Aorta (tissue), 5 donors: ENCODE data around the gene APOC3. TPM values are rescaled to one million over a fixed set of nuclear protein-coding genes. Genes with fewer than 3 reads are reported as not detected.

Source experiments
- ATAC-seq: fragments of 200-7000 bp; cut with Tn5 transposase; one replicate; pipeline ENCODE4 v1.9.1; 2022; ENCODE audit warnings: moderate library complexity; ENCODE audit not compliant: low FRiP score
- DNase-seq, 2 donors: peaks; one replicate each; pipeline ENCODE4 v3.0.0-alpha.2; 2020
- H3K27ac ChIP-seq, 2 donors: one replicate each; pipeline ENCODE4 v1.5.1; 2013; ENCODE audit warnings: low read length in 2 of 2, mild to moderate bottlenecking in 2 of 2, moderate library complexity in 2 of 2, control low read depth in 1 of 2, inconsistent platforms in 1 of 2, low read depth in 1 of 2
- H3K27me3 ChIP-seq, 2 donors: one replicate each; pipeline ENCODE4 v1.6.1; 2013; ENCODE audit warnings: control low read depth in 1 of 2, low read length in 1 of 2, mild to moderate bottlenecking in 1 of 2, moderate library complexity in 1 of 2; ENCODE audit not compliant: insufficient read depth in 2 of 2, control insufficient read depth in 1 of 2
- H3K36me3 ChIP-seq, 2 donors: one replicate each; pipeline ENCODE4 v1.6.1; 2013; ENCODE audit warnings: control low read depth in 1 of 2, low read length in 1 of 2, mild to moderate bottlenecking in 1 of 2; ENCODE audit not compliant: insufficient read depth in 2 of 2, control insufficient read depth in 1 of 2
- H3K4me1 ChIP-seq, 2 donors: one replicate each; pipeline ENCODE4 v1.6.1; 2013; ENCODE audit warnings: low read length in 2 of 2, control low read depth in 1 of 2, mild to moderate bottlenecking in 1 of 2, moderate library complexity in 1 of 2; ENCODE audit not compliant: insufficient read depth in 2 of 2, control insufficient read depth in 1 of 2
- H3K4me3 ChIP-seq, 2 donors: one replicate each; pipeline ENCODE4 v1.5.1; 2013; ENCODE audit warnings: low read length in 2 of 2, control low read depth in 1 of 2, mild to moderate bottlenecking in 1 of 2
- H3K9me3 ChIP-seq: one replicate; pipeline ENCODE4 v1.6.1; 2013; ENCODE audit warnings: mild to moderate bottlenecking, low read length; ENCODE audit not compliant: control insufficient read depth
- WGBS, 2 donors: extraction: QIAGEN DNeasy Blood & Tissue Kit; methylation state at CpG; one replicate each; pipeline ENCODE4 v1.1.7; 2013; 5-methylcytosine and 5-hydroxymethylcytosine counted together
- intact Hi-C, 2 donors: fragments of 100-400 bp; cut with DNase I; formaldehyde crosslinking; loops; one replicate each; pipeline versions ENCODE4 v1.14.2 to v1.15.0; 2022
- polyA plus RNA-seq, 2 donors: library from polyadenylated mRNA; stranded (reverse); fragments of 200-250 nt; gene quantifications; one replicate each; pipeline ENCODE4 v1.2.3, GENCODE V29; 2013
- total RNA-seq, 2 donors: library from RNA; stranded (reverse); fragmentation: NEBNext Ultra II Directional; extraction: Animal tissue kit (Norgen Biotek cat#: 25700); gene quantifications; one replicate each; pipeline ENCODE4 v1.2.1, GENCODE V29; 2021
- donor health status: healthy with polysubstance abuse.
- donor health status: Bipolar disorder and iron deficiency.
- donor health status: DM: no; HTN: no; CAD: no.
- donor health status: DM: no; HTN: no; CAD: no.
- donor health status: DM: yes; HTN: yes; CAD: no.

Gene APOC3
- total and polyA plus RNA-seq, 4 donors, result 335 TPM; not detected in 3

GRCh38 chr11:116837231-116838091, 7.8 kb downstream of the APOC3 start, which contains the start of gene APOA1:
Gene APOA1 (minus strand): TSS chr11:116837622. CDS start chr11:116837387, 235 bp downstream.
- 68 to 71% methylated on average over 18 to 19 of the region's 19 CpGs for WGBS, 2 donors
- Histone ChIP-seq H3K36me3 (no peaks in the 10 kb centered on the region), H3K27me3 (no peaks in the 10 kb centered on the region), H3K27ac (no peak within 1 kb of the TSS), H3K9me3 (no peaks in the 10 kb centered on the region), H3K4me1 (no peaks in the 10 kb centered on the region), H3K4me3 (no peak within 1 kb of the TSS)
- ATAC-seq (no peak), DNase-seq (peak in 1 of 2 donors; percentile 76)
- intact Hi-C loops, result loop anchor here (2.0 to 5.0 kb wide), 2 partner anchors 47 to 50 kb away; partner anchors contain the start of genes APOA5 (in 1 of the 2) and ZPR1 (in 1 of the 2)

DNA sequence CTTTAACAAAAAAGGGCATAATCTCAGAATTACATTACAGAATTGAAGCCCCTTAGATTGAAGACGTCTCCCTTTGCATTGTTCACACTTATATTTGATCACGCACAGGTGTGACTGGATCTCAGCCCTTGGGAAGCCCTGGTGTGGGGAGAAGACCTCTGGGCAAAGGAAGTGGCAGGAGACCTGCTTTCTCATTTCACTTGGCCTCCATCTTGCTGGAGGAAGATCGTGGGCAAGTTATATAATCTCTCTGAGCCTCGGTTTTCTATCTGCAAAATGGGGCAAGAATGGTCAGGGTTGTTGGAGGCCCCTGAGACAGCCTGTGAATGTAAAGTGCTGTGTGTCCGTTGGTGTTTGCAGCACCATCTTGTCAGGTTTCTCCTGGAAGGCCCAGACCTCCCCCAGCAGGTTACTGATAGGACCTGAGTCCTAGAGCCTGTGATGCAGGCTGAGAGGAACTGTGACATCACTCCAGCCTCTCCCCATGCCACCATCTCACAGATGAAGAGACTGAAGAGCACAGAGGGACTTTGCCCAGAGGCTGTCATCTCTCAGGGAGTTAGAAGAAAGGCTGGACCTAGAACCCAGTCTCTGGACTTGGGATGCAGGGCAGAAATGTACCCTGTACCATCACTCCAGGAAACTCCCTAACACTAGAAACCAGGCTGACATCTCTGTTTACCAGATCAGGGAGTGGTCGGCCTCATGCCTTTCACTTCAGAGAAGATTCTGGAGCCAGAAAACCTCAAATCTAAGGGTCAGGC, 8.8 kb downstream of the APOC3 start:
- no peak for DNase-seq

DNA sequence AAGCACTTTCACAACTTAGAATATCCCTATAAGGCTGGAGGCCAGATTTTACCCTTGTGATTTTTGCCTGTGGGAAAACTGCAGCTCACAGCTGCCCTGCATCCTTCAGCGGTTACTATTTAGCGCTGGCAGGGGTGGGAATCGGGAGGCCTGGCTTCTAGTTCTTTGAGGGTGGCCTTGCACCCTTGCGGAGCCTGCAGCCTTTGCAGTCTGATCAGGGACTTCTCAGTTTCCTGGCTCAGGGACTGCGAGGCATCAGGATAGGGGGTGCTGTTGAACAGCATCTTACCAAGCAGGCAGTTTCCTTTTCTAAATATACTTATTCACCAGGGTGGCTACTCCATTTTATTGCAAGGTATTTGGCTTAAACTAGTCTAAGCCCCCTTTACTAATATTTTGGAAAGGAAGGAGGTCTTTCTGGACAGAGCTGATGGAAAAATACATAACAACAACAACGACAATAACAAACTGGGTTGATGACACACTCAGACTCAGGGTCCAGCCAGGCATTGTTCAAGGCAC, 10.6 kb downstream of the APOC3 start:
- ATAC-seq (no peak), DNase-seq (peak in 1 of 2 donors; percentile 53)
- intact Hi-C loops, result no loop called here
- no peaks in the 10 kb centered on the region for H3K4me1 ChIP-seq
- no peaks in the 10 kb centered on the region for H3K9me3 ChIP-seq
- H3K27me3 ChIP-seq, result no peaks in the 10 kb centered on the region
- peaks cover 0 to 4% of the 10 kb centered on the region in 2 donors for H3K36me3 ChIP-seq
- no peak overlapping the region for H3K27ac ChIP-seq
- 42 to 68% methylated on average over 6 of the region's 6 CpGs for WGBS, 2 donors
- no peak overlapping the region for H3K4me3 ChIP-seq

More for the DNA sequence above, 8.8 kb downstream of the APOC3 start:
- Histone ChIP-seq H3K9me3 (no peaks in the 10 kb centered on the region), H3K27me3 (no peaks in the 10 kb centered on the region), H3K36me3 (peaks cover 0 to 3% of the 10 kb centered on the region in 2 donors), H3K4me3 (no peak overlapping the region), H3K4me1 (no peaks in the 10 kb centered on the region), H3K27ac (no peak overlapping the region)
- intact Hi-C loops, result loop anchor here in 1 of 2 donors (5.0 kb wide), 1 partner anchor 51 kb away; the partner anchor contains the start of gene ZPR1
- WGBS, 2 donors, result 94 to 95% methylated on average over 6 of the region's 6 CpGs
- no peak for ATAC-seq

DNA sequence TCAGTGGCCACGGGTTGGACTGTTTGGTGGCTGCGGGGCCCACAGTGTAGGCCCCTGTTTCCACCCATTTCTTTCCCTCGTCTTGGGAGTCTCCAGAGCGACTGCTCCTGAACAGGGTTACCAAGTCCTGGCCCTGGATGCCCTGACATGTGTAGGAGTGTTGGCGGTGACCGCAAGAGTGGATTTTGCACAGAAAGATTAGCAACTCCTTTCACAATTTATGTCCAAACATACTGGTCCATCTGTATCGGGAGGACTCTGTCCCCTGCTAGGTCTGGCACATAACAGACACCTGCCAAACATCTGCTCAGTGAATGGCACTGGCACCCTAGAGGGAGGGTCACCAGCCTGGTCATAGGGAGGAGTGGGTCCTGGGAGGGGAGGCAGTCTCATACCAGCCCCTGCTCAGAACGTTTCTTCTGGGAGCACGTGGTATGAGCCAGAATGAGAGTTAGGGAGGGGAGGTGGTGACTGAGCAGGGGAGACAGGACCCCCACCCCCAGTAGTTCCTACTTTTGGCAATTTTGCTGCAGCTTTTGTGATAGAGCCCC, 11.1 kb downstream of the APOC3 start:
- Histone ChIP-seq H3K9me3 (no peaks in the 10 kb centered on the region), H3K27me3 (no peaks in the 10 kb centered on the region), H3K36me3 (peaks cover 0 to 4% of the 10 kb centered on the region in 2 donors), H3K27ac (no peak overlapping the region), H3K4me1 (no peaks in the 10 kb centered on the region), H3K4me3 (no peak overlapping the region)
- WGBS, 2 donors, result 70 to 74% methylated on average over 9 of the region's 9 CpGs
- ATAC-seq (no peak), DNase-seq (peak in 1 of 2 donors; percentile 53)
- intact Hi-C loops, result no loop called here

DNA sequence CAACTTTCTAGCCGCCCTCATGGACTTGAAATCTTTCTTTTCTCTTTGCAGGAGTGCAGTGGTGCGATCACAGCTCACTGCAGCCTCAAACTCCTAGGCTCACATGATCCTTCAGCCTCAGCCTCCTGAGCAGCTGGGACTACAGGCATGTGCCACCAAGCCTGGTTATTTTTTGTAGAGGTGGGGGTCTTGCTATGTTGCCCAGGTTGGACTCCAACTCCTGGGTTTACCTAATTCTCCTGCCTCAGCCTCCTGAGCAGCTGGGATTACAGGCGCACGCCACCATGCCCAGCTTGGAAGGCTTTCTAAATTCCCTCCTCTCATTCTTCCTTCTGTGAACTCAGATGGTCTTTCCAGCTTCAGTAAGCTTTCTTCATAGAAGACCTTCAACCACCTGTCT, 12.4 kb downstream of the APOC3 start:
- H3K27me3 ChIP-seq, result no peaks in the 10 kb centered on the region
- no peaks in the 10 kb centered on the region for H3K4me1 ChIP-seq
- H3K36me3 ChIP-seq, result peaks cover 0 to 9% of the 10 kb centered on the region in 2 donors
- WGBS, 2 donors, result 97 to 100% methylated on average over 4 of the region's 4 CpGs
- no peak for DNase-seq
- no peak overlapping the region for H3K27ac ChIP-seq
- no peak overlapping the region for H3K4me3 ChIP-seq
- ATAC-seq, result no peak
- no peaks in the 10 kb centered on the region for H3K9me3 ChIP-seq
- intact Hi-C loops, result no loop called here

DNA sequence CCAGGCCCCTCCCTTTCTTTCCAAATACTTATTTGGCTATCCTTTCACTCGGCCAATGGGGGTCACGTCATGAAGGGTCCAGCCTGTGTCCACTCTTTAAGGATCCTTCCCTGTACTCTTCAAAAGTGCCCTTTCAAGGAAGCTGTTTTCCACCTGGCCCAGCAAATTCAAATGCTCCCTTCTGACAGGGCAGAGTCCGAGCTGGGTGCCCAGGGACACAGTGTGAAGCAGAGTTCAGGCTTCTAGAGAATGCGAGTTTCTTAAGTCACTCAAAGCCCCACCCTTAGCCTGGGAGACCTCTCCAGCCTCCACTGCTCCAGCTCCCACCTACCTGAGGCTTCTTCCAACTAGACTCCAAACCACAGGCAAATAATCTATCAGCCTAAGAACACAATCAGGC, 13.2 kb downstream of the APOC3 start:
- Histone ChIP-seq H3K27ac (no peak overlapping the region), H3K4me1 (no peaks in the 10 kb centered on the region), H3K36me3 (peaks cover 0 to 15% of the 10 kb centered on the region in 2 donors), H3K4me3 (no peak overlapping the region), H3K27me3 (no peaks in the 10 kb centered on the region), H3K9me3 (no peaks in the 10 kb centered on the region)
- DNase-seq (no peak), ATAC-seq (no peak)
- intact Hi-C loops, result no loop called here
- WGBS, 2 donors, result 83 to 86% methylated on average over 4 of the region's 4 CpGs

DNA sequence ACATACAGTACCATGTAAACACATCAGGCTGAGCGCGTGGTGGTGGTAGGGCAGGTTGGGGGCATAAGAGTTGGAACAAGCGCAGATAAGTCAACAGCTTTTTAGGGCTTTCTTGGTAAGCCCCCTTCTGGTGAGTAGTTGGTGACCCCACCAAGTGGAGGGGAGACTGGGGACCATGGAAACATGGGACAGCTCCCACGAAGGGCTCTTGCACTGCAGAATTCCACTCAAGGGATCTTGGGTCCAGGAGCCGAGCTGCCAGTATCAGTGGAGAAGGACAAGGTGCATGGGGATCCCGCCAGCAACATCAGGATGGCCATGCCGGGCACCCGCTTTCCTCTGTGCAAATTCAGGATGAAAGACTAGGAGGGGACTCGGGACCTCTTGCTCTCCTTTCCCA, 14.0 kb downstream of the APOC3 start:
- H3K36me3 ChIP-seq, result peaks cover 0 to 15% of the 10 kb centered on the region in 2 donors
- DNase-seq (no peak), ATAC-seq (no peak)
- WGBS, 2 donors, result 94 to 95% methylated on average over 9 of the region's 9 CpGs
- no peak overlapping the region for H3K27ac ChIP-seq
- H3K9me3 ChIP-seq, result no peaks in the 10 kb centered on the region
- H3K27me3 ChIP-seq, result no peaks in the 10 kb centered on the region
- no peaks in the 10 kb centered on the region for H3K4me1 ChIP-seq
- no peak overlapping the region for H3K4me3 ChIP-seq
- intact Hi-C loops, result no loop called here

DNA sequence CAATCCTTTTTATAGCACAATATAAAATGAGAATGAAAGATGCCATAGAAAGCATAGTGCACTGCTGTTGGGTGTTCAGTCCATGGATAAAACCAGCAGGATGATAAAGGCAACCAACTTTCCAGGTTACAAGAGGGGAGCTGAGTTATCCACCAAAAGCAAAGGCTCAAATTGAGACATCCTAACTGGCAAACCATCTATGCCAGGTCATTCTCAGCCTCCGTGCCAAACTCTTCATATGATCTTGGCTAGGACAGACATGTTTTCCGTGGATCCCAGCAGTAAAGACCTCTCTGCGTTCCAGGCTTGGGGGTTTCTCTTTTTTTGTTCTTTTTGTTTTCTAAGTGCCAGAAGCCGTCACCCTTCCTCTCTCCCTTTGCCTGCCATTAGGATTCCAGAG, 15.0 kb downstream of the APOC3 start:
- peaks cover 0 to 15% of the 10 kb centered on the region in 2 donors for H3K36me3 ChIP-seq
- ATAC-seq (no peak), DNase-seq (no peak)
- intact Hi-C loops, result no loop called here
- H3K4me3 ChIP-seq, result no peak overlapping the region
- no peaks in the 10 kb centered on the region for H3K27me3 ChIP-seq
- no peak overlapping the region for H3K27ac ChIP-seq
- H3K9me3 ChIP-seq, result no peaks in the 10 kb centered on the region
- WGBS, 2 donors, result 63 to 73% methylated on average over 4 of the region's 4 CpGs
- H3K4me1 ChIP-seq, result no peaks in the 10 kb centered on the region
